GM21423 (cell line): Measurements from ENCODE around the gene TXNIP.

Source experiments
- ATAC-seq: cut with Tn5 transposase; IDR thresholded peaks from one replicate; pipeline ENCODE4 v1.9.1; 2021; ENCODE audit warnings: mild to moderate bottlenecking, moderate library complexity; ENCODE audit not compliant: unreplicated experiment

The TXNIP gene

DNA sequence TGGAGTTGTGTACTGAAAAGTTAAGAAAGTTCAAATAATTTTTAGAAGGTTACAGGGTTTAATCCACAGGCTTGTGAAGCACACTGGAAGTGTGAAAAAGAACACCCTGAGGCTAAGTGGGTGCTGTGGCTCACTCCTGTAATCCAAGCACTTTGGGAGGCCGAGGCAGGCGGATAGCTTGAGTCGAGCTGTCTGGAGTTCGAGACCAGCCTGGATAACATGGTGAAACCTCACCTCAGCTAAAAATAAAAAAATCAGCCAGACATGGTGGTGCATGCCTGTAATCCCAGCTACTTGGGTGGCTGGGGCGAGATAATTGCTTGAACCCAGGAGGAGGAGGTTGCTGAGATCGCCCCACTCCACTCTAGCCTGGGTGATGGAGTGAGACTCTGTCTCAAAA lies 9.8 kb downstream of the TXNIP start:
- no peak for ATAC-seq

DNA sequence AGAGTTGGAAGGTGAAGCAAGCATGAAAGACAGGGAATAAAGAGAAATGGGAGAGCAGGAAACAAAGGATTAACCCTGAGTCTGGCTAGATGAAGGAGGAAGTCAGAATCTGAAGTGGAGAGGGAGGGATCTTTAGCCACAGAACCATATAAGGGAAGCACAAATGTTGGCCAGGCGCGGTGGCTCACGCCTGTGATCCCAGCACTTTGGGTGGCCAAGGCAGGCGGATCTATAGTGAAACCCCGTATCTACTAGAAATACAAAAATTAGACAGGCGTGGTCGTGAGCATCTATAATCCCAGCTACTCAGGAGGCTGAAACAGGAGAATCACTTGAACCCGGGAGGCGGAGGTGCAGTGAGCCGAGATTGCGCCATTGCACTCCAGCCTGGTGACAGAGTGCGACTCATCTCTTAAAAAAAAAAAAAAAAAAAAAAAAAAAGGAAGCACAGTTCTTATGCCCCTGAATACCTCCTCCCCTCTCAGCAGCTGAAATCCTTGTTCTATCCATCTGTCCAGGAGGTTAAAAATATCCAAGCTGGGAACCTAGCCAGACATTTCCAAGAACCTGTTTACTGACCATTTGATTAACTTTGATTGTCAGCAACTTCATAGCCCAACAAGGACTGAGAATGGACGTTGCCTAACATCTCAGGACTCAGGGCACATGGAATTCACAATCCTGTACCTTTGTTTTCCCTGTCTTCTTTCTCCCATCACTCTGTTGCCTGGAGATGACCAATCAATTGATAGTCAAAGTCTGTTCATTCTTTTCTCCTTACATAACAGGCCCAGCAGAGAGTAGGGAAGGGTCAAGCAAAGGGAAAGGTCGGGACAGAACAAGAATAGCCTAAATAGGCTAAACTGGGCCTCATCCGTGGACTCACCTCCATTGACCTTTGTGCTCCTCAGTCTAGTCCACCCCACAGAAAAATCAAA lies 10.6 kb downstream of the TXNIP start:
- ATAC-seq: no peak

DNA sequence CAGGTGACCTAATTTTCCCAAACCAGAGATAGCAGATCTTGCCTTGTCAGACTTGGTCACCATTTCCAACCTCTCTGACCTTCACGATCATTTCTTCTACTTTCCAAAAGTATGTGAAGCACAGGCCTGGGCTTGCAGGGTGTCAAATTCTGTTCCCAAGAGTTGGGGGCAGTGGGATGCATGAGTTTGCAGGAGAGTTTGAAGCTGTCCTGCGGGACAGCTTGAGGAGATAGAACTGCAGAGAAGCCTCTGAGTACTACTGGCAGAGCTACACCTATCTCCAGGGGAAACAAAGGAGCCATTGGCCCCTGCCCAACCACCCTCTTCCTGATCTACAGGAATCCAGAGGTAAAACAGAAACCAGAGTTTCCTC lies 11.3 kb downstream of the TXNIP start:
- ATAC-seq: no peak

DNA sequence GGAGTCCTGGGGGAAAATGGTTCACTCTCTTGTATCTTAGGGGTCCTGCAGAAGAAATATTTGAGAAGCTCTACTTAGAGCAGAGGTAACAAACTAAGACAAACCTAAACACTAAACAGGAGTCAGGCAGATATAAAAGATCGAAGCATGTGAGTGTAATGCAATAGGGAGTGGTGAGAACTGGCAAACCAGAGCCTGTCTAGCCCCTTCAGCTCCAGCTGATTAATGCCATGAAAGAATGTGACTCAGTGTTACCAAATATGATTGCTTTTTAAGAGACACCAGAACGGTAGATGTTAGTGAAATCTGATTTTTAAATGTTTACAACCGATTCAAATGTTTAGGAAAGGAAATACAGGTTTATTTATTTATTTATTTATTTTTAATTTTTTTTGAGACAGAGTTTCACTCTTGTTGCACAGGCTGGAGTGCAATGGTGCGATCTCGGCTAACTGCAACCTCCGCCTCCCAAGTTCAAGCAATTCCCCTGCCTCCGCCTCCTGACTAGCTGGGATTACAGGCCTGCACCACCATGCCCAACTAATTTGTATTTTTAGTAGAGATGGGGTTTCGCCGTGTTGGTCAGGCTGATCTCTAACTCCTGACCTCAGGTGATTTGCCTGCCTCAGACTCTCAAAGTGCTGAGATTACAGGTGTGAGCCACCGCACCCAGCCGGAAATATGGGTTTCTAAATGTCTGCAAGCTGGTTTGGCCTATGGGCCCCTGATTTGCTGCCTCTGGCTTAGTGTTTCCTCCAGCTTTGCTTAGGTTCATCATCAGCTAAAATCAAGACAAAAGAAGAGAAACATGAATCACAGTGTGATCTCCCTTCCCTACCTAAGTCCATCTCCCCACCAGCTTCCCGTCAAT lies 12.2 kb downstream of the TXNIP start:
- ATAC-seq: no peak

DNA sequence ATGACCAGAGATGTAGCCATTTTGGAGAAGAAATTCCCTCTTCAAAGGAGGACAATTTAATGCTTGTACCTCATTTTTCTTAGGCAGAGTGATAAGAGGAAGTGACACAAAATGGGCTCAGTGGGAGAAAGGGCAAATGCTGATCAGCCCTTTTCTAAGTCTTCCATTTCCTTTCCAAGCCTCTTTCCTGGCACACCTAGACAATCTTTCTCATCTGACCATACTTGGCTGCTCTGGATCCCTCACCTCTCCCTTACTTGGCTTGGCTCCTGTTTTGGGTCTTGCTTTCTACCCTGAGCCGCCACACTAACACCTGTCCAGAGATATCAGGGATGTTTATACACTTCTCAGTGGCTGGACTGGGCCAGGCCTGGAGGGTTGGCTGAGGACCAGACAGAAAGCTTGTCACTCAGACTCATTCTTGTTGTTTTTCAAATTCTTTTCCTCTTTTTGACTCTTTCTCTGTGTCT lies 13.1 kb downstream of the TXNIP start:
- no peak for ATAC-seq

DNA sequence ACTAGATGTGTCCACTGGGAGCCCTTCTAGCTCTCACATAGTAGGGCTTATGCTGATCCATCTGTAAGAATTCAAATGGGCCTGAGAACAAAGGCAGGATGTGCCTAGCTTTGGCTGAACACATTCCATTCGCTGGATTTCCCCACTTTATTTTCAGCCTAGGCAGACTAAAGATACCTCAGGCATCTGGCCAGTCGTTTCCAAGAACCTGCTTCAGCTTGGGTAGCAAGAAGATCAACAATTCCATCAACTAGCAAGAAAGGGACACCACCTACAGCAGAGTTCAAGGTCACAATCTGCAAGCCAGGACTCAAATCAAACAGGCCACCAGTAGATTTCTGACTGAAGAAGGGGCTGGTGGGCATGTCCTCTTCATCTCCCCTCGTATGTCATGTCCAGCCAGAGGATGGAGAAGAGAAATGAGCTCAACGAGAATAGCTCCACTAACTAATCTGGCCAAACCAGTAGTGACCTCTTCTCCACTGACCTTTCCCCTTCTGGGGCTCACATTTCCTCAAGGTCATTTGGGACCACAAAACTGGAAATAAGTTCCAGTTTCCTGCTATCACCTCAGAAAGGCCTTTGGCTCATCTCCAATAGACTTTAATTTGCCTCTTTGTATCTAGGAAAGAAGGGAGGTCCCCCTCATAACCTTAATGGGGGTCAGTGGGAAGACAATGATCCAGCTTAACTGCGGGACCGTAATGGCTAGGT lies 14.2 kb downstream of the TXNIP start:
- no peak for ATAC-seq

DNA sequence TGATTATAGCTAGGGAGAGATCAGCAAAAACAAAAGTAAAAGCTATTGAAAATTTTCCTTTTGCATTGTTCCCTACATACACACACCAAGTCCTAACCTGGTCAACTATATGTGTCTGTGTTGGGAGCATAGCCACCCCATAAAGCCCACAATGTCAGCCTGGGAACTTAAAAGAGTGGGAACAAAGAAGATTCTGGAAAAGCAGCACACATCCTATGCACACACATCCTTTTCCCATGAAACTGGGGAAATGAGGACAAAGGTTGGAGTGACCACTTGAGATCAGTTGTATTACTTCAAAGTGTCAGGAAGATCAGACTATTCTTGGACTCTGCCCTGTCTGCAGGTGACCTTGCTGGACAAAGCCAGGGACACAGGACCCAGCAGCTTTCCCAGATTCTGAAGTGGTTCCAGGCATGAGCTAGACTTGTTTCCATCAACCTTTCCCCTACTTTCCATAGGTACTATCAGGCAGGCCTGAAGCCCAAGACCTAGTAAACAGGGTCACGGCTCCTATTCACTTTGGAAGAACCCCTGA lies 15.9 kb downstream of the TXNIP start:
- ATAC-seq: no peak

DNA sequence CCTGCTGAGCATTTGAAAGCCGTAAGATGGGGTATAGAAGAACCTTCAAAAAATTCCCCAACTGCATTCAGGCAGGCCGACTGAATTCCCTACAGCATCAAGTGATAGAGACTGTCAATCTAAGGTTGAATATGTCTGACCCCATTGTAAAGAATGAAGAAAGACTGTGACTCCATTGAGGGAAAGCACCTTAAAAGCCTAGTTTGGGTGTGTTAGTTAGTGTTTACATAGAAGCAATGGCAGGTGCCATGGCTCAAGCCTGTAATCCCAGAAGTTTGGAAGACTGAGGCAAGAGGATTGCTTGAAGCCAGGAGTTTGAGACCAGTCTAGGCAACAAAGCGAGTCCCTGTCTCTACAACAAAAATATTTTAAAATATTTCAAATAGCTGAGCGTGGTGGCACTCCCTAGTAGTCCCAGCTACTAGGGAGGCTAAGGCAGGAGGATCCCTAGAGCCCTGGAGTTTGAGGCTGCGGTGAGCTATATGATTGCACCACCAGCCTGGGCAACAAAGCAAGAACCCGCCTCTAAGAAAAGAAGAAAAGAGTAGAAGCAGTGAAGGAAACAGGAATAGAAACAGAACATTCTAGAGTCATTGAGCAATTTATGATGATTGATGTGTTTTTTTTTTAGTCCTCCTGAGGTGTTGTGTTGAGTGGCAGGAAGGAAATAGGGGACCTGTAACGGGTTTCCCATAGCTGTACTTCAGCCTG lies 16.5 kb downstream of the TXNIP start:
- ATAC-seq: no peak

DNA sequence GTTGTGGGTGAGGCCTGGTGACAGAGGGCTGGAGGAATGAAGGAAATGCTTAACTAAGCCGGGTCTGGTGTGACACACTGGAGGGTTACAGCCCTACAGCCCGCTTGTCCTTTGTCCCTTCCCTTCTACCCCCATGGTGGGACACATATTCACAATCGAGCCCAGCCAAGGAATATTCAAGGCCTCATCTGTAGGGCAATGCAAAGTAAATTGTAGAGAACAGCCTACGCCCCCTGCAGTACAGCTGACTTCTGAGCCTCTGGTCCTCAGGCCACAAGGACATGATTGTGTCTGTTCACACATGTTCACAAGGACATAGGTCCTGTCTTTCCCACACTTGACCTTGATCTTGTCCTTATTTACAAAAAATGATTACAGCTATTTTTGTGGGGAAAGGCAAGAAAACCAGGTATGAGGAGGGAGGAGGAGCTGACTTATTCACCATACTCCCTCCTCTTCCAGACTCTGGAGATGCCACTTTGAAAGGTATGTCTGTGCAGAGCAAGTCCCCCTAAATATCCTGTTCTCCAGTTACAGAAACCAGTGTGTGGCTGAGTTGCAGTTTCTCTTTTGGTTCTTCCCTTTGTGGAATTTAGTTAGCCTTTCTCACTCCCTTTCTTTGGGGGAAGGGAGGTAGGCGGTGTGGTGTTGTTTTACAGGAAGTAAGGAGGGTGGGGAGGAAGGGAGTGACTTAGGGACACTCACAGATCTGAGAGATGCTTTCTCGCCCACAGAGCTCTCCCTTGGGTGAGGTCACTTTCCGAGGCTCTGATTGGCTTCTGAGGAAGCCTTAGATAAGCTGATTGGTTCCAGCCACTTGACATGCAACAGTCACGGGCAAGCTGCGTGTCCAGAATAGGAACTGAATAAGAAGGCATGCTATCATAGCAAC lies 17.3 kb downstream of the TXNIP start:
- peak; percentile 88 for ATAC-seq

DNA sequence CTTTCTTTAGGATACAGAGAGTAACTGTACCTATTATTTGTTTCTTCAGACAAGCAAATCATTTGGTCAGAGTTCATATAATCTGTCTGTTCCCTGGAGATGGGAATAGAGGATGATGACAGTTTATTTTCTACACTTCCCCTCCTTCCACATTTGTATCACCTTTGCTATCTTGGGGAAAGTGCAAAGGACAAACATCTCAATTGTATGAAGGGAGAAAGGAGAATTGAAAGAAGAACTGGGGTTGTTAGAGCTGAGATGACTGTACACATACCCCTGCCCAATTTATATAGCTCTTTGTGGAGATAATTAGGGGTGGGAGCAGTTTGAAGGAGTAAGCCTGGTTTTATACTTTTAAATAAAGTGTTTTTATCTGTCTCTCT lies 17.9 kb downstream of the TXNIP start:
- no peak for ATAC-seq

DNA sequence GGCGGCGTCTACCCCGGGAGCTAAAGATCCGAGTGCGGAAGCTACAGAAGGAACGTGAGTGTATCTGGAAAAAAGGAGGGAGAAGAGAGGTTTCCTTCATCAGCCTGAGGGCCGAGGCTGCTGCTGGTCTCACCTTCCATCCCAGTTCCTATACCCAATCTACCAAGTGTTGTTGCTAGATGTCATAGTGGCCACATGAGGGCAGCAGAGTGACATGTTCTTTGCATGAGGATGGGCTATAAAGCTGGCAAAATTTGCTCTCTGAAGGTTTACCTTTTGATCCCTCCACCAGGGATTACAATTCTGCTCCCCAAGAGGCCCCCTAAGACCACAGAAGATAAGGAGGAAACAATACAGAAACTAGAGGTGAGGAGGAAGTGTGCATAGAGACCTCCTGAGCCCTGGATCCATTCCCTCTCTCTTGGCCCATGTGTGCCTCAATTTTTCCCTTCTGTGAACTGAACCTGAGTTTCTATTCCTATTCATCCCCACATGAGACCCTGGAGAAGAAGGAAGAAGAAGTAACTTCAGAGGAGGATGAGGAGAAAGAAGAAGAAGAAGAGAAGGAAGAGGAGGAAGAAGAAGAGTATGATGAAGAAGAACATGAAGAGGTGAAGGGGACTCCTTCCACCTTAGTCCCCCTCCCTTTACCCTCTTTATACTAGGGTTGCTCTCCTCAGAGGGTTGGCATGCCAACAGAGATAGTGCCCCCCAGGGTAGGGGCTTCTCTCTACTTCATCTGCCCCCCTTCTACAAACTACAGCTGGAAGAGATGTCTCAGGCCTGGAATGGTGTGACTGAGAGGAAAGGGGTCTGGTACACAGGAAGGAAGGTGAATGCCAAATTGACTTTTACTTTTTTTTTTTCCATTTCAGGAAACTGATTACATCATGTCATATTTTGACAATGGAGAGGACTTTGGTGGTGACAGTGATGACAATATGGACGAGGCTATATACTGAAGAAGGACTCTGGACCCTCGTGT lies 18.6 kb downstream of the TXNIP start:
- ATAC-seq: peak; percentile 31

DNA sequence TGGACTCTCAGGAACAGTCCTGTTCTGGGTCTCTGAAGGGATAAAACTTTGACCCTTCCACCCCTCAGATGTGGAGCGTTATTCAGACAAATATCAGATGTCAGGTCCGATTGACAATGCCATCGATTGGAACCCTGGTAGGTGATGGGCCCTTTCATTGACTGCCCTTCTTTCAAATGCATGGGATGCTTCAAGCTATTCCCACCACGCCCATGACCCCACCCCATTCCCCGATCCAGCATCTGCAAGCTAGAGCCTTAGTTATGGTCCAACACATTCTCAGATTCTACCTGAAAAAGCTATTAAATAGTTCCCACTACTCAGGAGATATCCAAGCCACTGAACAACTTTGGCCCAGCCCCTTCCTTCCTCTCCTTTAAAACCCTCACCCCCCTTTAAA lies 19.4 kb downstream of the TXNIP start:
- ATAC-seq: no peak

DNA sequence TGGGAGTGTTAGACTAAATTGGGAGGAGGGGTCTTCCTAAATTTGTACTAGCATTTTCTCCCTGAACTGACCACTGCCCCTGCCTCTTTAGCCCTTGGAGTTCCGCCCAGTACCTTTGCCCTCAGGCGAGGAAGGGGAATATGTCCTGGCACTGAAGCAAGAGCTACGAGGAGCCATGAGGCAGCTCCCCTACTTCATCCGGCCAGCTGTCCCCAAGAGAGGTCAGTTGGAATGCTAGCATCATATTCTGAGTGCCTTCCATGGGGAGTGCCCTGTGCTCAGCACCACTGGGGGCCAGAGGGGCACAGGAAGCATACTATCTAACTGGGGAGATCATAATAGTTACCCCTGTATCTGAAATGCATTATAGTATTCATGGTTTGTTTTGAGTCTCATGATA lies 21.2 kb downstream of the TXNIP start:
- ATAC-seq: no peak

DNA sequence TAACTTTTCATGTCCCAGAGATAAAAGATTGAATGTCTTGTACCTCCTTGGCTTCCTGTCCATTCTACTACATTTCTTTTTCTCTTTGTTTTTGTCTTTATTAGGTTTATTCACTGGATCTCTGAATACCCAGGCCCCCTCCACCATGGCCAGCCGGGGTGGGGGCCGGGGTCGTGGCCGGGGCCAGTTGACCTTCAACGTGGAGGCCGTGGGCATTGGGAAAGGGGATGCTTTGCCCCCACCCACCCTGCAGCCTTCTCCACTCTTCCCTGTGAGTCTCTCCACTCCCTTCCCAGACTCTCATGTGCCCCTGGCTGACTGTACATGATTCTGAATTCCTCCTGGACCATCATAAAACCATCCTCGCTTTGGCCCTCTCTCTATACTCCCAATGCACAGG lies 21.7 kb downstream of the TXNIP start:
- ATAC-seq: no peak

DNA sequence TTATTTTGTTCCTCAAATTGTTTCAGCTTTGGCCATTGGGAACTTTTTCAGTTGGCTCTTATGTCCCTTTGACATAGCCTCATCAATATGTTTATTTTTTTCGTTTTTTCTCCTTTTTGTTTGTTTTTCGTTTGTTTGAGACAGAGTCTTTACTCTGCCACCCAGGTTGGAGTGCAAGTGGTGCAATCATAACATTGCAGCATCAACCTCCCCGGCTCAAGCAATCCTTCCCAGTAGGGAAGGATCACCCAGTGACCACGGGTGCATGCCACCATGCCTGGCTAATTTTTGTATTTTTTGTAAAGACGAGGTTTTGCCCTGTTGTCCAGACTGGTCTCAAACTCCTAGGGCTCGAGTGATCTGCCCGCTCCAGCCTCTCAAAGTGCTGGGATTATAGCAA lies 23.8 kb downstream of the TXNIP start:
- ATAC-seq: no peak

DNA sequence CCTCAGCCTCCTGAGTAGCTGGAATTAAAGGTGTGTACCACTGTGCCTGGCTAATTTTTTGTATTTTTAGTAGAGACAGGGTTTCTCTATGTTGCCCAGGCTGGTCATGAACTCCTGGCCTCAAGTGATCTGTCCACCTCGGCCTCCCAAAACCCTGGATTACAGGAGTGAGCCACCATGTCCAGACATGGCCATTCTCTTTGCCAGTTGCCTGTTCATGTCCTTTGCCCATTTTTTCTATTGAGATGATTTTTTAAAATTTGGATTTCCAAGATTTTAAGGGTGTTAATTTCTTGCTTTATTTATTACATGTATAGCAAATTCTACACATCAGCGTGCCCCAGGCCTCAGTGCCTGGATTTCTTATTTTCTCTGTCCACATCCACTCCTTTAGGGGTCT lies 29.1 kb downstream of the TXNIP start:
- ATAC-seq: no peak

DNA sequence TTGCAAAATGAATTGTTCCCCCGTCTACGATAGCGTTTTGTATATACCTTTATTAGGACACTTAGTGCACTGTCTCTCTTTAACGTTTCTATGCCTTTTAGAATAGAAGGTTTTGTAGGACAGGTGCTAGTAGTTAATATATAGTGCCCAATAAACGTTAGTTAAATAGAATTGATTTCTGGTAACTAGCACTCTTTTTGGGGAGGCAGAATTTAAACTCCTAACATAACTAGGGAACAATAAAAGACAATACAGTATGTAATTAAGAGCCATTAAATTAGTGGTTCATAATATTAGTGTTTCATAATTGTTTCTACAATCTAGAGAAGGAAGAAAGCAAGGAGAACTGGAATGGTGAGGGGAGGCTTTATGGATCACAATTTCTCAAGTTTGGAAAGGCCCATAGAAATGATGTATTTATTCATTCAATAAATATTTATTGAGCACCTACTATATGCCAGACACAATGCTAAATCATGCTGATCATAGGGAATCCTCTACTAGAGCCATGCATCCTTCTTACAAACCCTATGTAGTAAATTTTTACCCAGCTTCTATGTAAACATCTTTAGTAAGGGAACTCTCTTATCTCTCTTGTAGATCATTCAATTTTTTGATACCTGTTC lies 31.1 kb downstream of the TXNIP start:
- ATAC-seq: no peak
